GM19324 (cell line): ENCODE results near the gene ATE1.
"Not testable (repeated sequence)": the region's sequence is repeated elsewhere in the genome, so short reads cannot be mapped to it uniquely, and the experiment has no call there.

ENCODE experiments used
- ATAC-seq: cut with Tn5 transposase; IDR thresholded peaks from one replicate; pipeline ENCODE4 v1.9.1; 2021; ENCODE audit warnings: mild to moderate bottlenecking, moderate library complexity; ENCODE audit not compliant: unreplicated experiment, low FRiP score

The ATE1 gene

DNA sequence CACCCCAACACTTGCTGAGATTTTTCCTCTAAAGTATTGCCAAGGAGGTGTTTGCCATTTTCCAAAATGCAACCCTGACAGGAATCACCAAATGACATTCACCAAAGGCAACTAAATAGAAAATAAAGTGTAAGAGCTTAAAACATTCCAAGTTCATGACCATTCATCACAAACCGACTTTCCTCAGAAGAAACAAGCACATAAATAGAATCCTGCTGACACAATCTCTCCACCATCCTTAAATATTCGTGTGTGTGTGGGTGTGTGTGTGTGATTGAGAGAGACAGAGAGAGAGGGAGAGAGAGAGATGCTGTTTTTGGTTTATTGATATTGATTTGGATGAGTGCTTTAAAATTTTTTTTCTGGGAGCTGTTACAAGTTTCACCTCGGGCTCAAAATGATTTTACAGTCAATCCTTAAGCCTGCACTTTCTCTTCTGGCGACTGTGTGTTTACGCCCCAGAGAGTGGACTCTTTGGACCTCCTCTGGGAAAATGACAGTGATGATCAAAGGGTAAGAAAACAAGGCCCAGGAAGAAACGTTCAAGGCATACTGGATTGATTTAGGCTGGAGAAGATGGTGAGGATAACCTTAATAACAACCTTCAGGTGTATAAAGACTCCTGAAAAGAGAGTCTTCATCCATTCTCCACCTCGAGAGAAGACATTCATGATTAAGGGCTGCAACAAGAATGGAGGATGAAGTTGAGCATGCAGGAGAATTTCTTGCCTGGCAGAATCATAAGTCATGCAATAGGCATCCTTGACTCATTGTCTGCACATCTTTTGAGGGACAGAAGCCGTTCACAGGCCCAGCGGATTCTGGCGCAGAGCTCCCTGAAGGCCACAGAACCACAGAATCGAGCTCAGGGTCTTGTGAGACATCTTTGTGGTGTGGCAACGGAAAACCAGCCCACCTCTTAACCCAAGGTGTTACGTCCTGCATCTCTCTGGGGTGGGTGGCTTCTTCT is 225.2 kb downstream of the ATE1 start:
- no peak for ATAC-seq

GRCh38 chr10:121700416-121700815 is 227.4 kb downstream of the ATE1 start:
- no peak for ATAC-seq

- not testable (repeated sequence) for ATAC-seq
These were observed 228.1 kb downstream of the ATE1 start for GRCh38 chr10:121699703-121700102.

DNA sequence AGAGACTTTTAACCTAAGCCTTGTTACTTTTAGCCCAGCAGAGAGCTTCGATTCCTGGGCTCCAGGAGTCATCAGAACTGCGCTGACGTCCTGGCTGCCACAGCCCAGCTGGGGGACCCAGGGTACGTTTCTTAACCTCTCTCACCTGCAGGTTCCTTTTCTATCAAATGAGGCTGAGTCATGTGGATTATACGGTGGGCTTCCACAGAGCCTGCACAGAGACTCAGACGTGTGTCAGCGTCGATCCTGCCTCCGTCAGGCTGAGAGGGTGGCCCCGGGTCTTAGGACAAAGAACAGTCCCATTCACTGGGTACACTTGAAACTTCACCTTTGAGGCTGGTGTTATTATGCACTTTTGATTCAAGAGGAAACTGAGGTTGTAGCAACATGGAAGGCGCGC is 228.9 kb downstream of the ATE1 start:
- no peak for ATAC-seq

GRCh38 chr10:121698336-121698735 is 229.5 kb downstream of the ATE1 start:
- no peak for ATAC-seq

DNA sequence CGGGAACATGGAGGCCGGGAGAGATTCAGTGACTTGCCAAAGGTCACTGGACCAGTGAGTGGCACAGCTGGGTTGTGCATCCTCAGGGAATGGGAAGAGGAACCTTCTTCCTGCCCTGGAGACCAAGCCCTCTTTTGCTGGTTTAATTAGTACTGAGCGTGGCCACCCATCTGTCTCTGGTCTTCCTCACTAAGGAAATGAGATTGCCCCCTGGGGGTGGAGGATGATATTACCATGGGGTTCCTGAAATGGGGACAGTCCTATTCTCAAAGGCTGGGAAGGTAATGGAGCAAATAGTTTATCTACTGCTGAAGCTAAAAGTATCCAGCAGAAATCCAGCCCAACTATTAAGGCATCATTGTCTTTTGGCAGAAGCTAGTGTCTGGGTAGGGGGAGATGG is 231.0 kb downstream of the ATE1 start:
- ATAC-seq, result no peak

GRCh38 chr10:121695731-121696464 is 231.9 kb downstream of the ATE1 start:
- no peak for ATAC-seq

DNA sequence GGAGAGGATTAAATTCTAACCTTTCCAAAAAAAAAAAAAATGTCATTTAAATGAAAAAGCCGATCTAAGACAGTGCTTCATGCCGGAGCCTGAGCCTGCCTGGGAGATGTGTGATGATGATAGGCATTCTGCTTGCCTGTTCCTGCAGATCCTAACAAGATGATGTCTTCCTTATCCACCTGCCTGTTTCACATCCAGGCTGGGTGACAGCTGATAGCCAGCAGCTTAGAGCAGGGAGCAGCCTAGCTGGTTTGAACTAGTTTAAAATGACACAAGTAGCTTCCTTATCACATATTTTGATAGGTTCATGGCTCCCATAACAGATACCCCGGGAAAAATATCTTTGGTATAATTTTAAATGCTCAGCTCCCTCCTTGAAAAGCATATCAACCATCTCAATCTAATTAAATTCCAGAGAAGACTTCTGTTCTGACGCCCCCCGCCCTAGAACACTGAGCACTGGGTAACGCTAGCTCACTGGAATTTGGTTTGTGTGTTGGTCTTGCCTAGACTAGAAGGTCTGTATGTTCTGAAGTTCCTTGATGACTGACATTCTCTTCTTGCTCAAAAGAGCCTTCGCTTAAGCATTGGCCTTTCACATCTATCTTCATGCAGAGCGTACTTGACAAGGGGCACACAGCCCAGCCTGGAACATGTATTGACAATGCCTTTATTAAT is 232.7 kb downstream of the ATE1 start:
- ATAC-seq, result no peak

DNA sequence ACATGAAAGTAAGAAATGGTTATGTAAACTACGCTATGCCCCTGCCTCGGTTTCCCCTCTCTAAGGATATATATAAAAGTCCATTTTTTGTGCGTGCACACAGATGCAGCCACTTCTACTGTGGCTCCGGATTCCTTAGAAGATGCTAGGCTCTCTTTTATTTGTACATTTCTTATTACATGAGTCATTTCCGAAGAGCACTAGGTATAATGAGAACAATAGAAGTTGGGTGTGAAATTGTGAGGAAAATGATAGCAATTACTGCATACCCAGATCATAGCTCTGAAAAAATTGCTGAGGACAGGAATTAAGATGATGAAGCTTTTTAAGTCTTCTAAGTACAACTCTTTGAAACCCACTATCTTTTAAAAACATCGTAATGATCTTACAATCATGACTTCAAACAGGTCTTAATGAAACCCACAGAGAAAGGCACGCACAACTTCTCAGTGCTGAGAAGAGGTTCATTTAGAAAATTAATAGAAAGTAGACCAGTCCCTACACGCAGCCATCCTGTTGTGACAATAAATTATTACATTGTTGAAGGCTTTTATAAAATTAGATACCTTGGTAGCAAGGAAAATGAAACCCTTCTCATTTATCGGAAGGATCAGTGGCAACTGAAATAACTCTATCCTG is 233.4 kb downstream of the ATE1 start:
- no peak for ATAC-seq

DNA sequence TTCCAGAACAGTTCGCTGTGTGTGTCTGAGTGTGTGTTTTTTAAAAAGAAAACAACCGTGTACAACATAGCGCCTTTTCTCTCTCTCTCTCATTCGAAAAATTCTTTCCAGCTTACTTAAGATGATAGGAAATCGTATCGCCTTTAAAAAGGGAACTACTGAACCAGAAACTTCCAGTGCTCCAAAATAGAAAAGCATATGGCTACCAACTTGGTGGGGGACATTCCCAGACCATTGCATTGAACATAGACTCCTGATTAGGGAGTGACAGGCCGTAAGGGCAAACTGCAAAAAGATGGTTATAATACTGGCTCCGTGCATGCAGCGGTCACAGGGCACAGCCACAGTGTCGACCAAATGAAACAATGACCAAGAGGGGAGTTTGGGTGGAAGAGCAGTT is 235.2 kb downstream of the ATE1 start:
- ATAC-seq, result no peak

GRCh38 chr10:121690970-121691369 is 236.9 kb downstream of the ATE1 start:
- no peak for ATAC-seq
